Stimulated activated CD4-positive, alpha-beta T cell treated with anti-CD3 and anti-CD28 coated beads, TNF-alpha, amount 100 ng/mL, for 24 hours (primary cell): Measurements from ENCODE around the gene MYO5C.

Experiments used
- DNase-seq, 3 experiments: peaks; one replicate each; pipeline ENCODE4 v3.0.0-alpha.2; 2020; ENCODE audit warnings: low read depth in 3 of 3

The MYO5C gene

GRCh38 chr15:52278135-52278534 is 17.5 kb downstream of the MYO5C start:
- no peak for DNase-seq

GRCh38 chr15:52277575-52277974 is 18.0 kb downstream of the MYO5C start:
- no peak for DNase-seq

- no peak for DNase-seq
Measured at GRCh38 chr15:52276256-52276770, 19.3 kb downstream of the MYO5C start.

GRCh38 chr15:52263563-52264282 is 31.9 kb downstream of the MYO5C start:
- no peak for DNase-seq

GRCh38 chr15:52262364-52262763 is 33.2 kb downstream of the MYO5C start:
- DNase-seq = no peak

- DNase-seq = peak; percentile 11 to 56 (median 17)
Measured at GRCh38 chr15:52261498-52262242, 33.9 kb downstream of the MYO5C start.

- no peak for DNase-seq
Measured at GRCh38 chr15:52261026-52261425, 34.6 kb downstream of the MYO5C start.

- DNase-seq = no peak
Measured at GRCh38 chr15:52259503-52259902, 36.1 kb downstream of the MYO5C start.

- DNase-seq = no peak
Measured at GRCh38 chr15:52258461-52258860, 37.1 kb downstream of the MYO5C start.

- no peak for DNase-seq
Measured at GRCh38 chr15:52257734-52258062, 37.9 kb downstream of the MYO5C start.

GRCh38 chr15:52256930-52257733 is 38.5 kb downstream of the MYO5C start:
- no peak for DNase-seq

GRCh38 chr15:52256366-52256765 is 39.2 kb downstream of the MYO5C start:
- DNase-seq = peak; percentile 42 to 59 (median 58)

- DNase-seq = no peak
Measured at GRCh38 chr15:52255935-52256334, 39.7 kb downstream of the MYO5C start.

- no peak for DNase-seq
Measured at GRCh38 chr15:52255008-52255407, 40.6 kb downstream of the MYO5C start.

- no peak for DNase-seq
Measured at GRCh38 chr15:52254391-52254790, 41.2 kb downstream of the MYO5C start.

GRCh38 chr15:52252781-52253180 is 42.8 kb downstream of the MYO5C start:
- DNase-seq = no peak

GRCh38 chr15:52251144-52251860 is 44.3 kb downstream of the MYO5C start:
- DNase-seq = no peak

GRCh38 chr15:52247461-52247860 is 48.1 kb downstream of the MYO5C start:
- no peak for DNase-seq

- no peak for DNase-seq
Measured at GRCh38 chr15:52246686-52247431, 48.7 kb downstream of the MYO5C start.

- DNase-seq = no peak
Measured at GRCh38 chr15:52243697-52244555, 51.7 kb downstream of the MYO5C start.
